Activated CD4-positive, alpha-beta memory T cell treated with anti-CD3 and anti-CD28 coated beads for 36 hours (primary cell): Measurements from ENCODE around the gene GLIS2. TPM values are rescaled to one million over a fixed set of nuclear protein-coding genes. Genes with fewer than 3 reads are reported as not detected.
A peak's percentile ranks its signal among the peaks of the same experiment; 100 is the strongest.
"Not testable (repeated sequence)": the region's sequence is repeated elsewhere in the genome, so short reads cannot be mapped to it uniquely, and the experiment has no call there.

Source experiments
- CTCF ChIA-PET: fragments of 350-600 bp; sonication (Branson Sonifier 250); formaldehyde crosslinking; loops from one replicate; lab custom pipeline; 2021; ENCODE audit warnings: antibody characterized with exemption, inconsistent platforms; lab: Charles Lee
- POLR2A ChIA-PET: fragments of 350-600 bp; sonication (Branson Sonifier 250); formaldehyde crosslinking; loops from one replicate; lab custom pipeline; 2021; ENCODE audit warnings: antibody characterized with exemption; lab: Charles Lee
- DNase-seq: peaks from one replicate; pipeline ENCODE4 v3.0.0-alpha.2; 2020
- H3K27ac Mint-ChIP-seq: one replicate; pipeline ENCODE4 v1.8.0; 2021; ENCODE audit warnings: mixed read lengths
- H3K27me3 Mint-ChIP-seq: one replicate; pipeline ENCODE4 v1.8.0; 2021; ENCODE audit warnings: mixed read lengths
- H3K36me3 Mint-ChIP-seq: one replicate; pipeline ENCODE4 v1.8.0; 2021; ENCODE audit warnings: mixed read lengths
- H3K4me1 Mint-ChIP-seq: one replicate; pipeline ENCODE4 v1.8.0; 2021; ENCODE audit warnings: low read depth, mixed read lengths
- H3K4me3 Mint-ChIP-seq: one replicate; pipeline ENCODE4 v1.8.0; 2021; ENCODE audit warnings: mild to moderate bottlenecking, mixed read lengths
- H3K9me3 Mint-ChIP-seq: one replicate; pipeline ENCODE4 v1.8.0; 2021; ENCODE audit warnings: mixed read lengths
- intact Hi-C: fragments of 100-400 bp; cut with micrococcal nuclease; formaldehyde crosslinking; loops from one replicate; pipeline ENCODE4 v1.15.1; 2023
- total RNA-seq, 2 experiments: library from RNA; stranded (reverse); gene quantifications; one replicate each; pipeline ENCODE4 v1.2.3, GENCODE V29; 2021

Gene GLIS2
- total RNA-seq, 2 experiments from 2014 or later: 0.52 to 0.68 TPM

DNA sequence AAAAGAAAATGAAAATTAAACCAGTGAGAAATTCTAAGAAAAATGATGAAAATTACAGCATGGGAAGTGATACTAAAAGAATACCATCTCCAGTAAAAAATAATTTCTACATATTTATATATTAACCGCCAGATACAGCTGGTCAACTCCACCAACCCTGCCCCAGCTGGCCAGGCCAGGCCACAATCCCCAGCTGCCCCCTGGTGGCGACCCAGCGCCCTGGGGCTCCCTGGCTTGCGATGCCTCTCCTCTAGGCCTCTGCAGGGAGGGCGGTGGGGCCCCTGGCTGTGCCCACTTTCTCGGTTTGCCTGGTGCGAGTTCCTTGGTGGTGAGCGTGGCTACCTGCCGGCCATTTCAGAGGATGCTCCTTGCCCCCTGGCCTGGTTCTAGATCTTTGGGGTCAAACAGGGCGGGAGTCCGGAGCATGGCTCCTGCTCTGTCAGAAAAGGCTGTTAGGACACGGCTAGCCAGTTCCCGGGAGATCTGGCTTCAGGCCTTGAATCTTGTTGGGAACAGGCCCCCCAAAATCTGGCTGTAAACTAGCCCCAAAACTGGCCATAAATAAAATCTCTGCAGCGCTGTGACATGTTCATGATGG lies 14.5 kb downstream of the GLIS2 start:
- POLR2A ChIA-PET: interaction anchor here (1.2 kb wide), 1 partner anchor 76 kb away, joined by 6 read pairs; no protein-coding TSS in a partner anchor

DNA sequence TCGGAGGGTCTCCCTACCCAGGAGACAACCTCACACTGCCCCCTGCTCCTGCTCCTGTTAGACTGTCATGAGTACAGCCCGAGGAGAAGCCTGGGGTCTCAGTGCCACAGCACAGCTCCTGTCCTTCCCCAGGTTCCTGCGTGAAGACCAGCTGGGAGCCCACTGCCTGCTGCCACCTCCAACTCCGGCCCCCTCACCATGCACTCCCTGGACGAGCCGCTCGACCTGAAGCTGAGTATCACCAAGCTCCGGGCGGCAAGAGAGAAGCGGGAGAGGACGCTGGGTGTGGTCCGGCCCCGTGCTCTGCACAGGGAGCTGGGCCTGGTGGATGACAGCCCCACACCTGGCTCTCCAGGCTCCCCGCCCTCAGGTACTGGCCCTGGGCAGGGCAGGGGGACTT lies 16.2 kb downstream of the GLIS2 start:
- no peak for DNase-seq
- H3K36me3 Mint-ChIP-seq: no peaks in the 10 kb centered on the region
- H3K9me3 Mint-ChIP-seq: no peaks in the 10 kb centered on the region
- ChIA-PET POLR2A (no interaction called here), CTCF (interaction anchor here (1.1 to 2.2 kb wide), 9 partner anchors 9 to 392 kb away, joined by 3 to 14 read pairs (median 5); partner anchors contain the start of gene TFAP4)
- peaks cover 6% of the 10 kb centered on the region for H3K4me1 Mint-ChIP-seq
- H3K27me3 Mint-ChIP-seq: no peaks in the 10 kb centered on the region
- no peak overlapping the region for H3K4me3 Mint-ChIP-seq
- no peak overlapping the region for H3K27ac Mint-ChIP-seq
- intact Hi-C loops: no loop called here

More for the DNA sequence above, 14.5 kb downstream of the GLIS2 start:
- Mint-ChIP-seq H3K27me3 (no peaks in the 10 kb centered on the region), H3K4me3 (no peak overlapping the region), H3K9me3 (no peaks in the 10 kb centered on the region), H3K27ac (no peak overlapping the region), H3K4me1 (peaks cover 6% of the 10 kb centered on the region), H3K36me3 (no peaks in the 10 kb centered on the region)
- peak; percentile 79 for DNase-seq
- CTCF ChIA-PET: interaction anchor here (0.6 to 3.1 kb wide), 22 partner anchors 10 to 417 kb away, joined by 3 to 28 read pairs (median 5); partner anchors contain the start of gene TFAP4
- intact Hi-C loops: loop anchor here (1.0 kb wide), 1 partner anchor 42 kb away; no protein-coding TSS in a partner anchor

DNA sequence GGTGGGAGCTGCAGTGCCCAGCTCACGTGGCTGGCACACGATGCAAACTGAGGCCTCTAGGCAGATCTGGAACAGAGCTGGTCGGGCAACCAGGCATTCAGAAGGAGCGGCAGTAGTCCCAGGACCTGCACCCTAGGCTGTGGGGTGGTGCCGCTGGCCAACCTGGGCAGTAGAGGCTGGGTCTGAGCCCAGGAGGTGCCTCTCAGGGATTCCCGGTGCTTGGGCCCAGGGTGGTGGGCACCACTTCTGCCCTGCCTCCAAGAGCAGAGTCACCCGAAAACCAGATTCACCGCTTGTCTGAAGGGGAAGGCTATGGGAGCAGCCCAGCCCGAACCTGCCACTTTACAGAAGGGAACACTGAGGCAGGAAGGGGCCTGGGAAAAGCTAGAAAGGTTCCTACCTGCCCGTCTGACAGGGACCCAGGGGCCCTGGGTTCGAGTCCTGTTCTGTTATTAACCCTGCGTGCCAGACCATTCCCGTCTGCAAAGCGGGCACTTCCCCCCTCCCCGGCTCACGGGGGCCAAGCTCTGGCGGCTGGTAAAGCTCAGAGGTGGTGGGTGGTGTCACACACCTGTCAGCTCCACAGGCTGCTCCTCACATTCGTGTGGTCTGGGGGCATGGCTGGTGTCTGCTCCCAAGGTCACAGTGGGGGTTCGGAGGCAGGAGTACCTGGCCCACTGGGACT lies 16.9 kb downstream of the GLIS2 start:
- POLR2A ChIA-PET: no interaction called here
- no peak overlapping the region for H3K4me3 Mint-ChIP-seq
- H3K27me3 Mint-ChIP-seq: no peaks in the 10 kb centered on the region

DNA sequence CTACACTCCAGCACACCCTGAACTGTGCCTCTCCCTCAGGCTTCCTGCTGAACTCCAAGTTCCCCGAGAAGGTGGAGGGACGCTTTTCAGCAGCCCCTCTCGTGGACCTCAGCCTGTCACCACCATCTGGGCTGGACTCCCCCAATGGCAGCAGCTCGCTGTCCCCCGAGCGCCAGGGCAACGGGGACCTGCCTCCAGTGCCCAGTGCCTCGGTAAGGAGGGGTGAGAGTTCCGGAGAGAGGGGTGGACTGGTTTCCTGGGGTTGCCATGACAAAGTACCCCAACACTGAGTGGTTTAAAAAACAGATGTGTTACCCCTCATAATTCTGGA lies 17.4 kb downstream of the GLIS2 start:
- ChIA-PET POLR2A (no interaction called here), CTCF (interaction anchor here (1.1 to 2.2 kb wide), 4 partner anchors 70 to 394 kb away, joined by 3 to 14 read pairs (median 3); no protein-coding TSS in a partner anchor)
- Mint-ChIP-seq H3K27ac (no peak overlapping the region), H3K9me3 (no peaks in the 10 kb centered on the region), H3K4me1 (peaks cover 3% of the 10 kb centered on the region), H3K27me3 (no peaks in the 10 kb centered on the region), H3K36me3 (no peaks in the 10 kb centered on the region), H3K4me3 (no peak overlapping the region)
- DNase-seq: no peak
- intact Hi-C loops: no loop called here

More for the DNA sequence above, 16.9 kb downstream of the GLIS2 start:
- CTCF ChIA-PET: interaction anchor here (1.1 to 2.2 kb wide), 10 partner anchors 9 to 393 kb away, joined by 3 to 14 read pairs (median 4); no protein-coding TSS in a partner anchor
- Mint-ChIP-seq H3K4me1 (peaks cover 6% of the 10 kb centered on the region), H3K36me3 (no peaks in the 10 kb centered on the region), H3K27ac (no peak overlapping the region), H3K9me3 (no peaks in the 10 kb centered on the region)
- intact Hi-C loops: no loop called here
- DNase-seq: no peak

DNA sequence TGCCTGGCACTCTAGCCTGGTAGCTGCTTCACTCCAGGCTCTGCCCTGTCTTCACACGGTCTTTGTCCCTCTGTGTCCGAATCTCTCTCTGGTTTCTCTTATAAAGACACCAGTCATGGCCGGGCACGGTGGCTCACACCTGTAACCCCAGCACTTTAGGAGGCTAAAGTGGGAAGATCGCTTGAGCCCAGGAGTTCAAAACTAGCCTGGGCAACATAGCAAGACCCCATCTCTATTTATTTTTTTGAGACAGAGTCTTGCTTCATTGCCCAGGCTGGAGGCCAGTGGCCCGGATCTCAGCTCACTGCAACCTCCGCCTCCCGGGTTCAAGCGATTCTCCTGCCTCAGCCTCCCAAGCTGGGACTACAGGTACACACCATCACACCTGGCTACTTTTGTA lies 17.8 kb downstream of the GLIS2 start:
- POLR2A ChIA-PET, H3K27ac Mint-ChIP-seq: not testable (repeated sequence)

DNA sequence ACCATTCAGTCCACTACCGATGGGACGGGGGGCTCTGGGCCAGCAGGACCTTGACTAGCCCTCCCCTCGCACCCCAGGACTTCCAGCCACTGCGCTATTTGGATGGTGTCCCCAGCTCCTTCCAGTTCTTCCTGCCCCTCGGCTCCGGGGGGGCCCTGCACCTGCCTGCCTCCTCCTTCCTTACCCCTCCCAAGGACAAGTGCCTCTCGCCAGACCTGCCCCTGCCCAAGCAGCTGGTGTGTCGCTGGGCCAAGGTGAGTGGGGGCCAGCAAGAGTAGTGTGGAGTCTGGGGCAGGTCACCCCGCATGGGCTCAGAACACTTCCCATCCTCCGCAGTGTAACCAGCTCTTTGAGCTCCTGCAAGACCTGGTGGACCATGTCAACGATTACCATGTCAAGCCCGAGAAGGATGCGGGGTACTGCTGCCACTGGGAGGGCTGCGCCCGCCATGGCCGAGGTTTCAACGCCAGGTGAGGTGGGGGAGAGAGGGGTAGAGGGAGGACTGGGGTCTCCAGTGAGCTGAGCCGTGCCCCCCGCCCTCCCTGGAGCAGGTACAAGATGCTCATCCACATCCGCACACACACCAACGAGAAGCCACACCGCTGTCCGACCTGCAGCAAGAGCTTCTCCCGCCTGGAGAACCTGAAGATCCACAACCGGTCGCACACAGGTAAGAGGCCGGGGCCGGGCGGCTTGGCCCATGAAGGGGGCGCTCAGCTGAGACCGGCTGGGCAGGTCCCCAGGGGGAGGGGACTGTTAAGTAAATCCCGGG lies 19.0 kb downstream of the GLIS2 start:
- DNase-seq: no peak
- Mint-ChIP-seq H3K4me1 (no peaks in the 10 kb centered on the region), H3K9me3 (no peaks in the 10 kb centered on the region), H3K4me3 (no peak overlapping the region), H3K27ac (no peak overlapping the region), H3K36me3 (no peaks in the 10 kb centered on the region), H3K27me3 (no peaks in the 10 kb centered on the region)
- POLR2A ChIA-PET: no interaction called here
- intact Hi-C loops: no loop called here
- CTCF ChIA-PET: interaction anchor here (1.0 to 1.1 kb wide), 2 partner anchors 46 to 73 kb away, joined by 3 read pairs; no protein-coding TSS in a partner anchor

More for the DNA sequence above, 17.8 kb downstream of the GLIS2 start:
- CTCF ChIA-PET: interaction anchor here (0.6 to 1.3 kb wide), 3 partner anchors 45 to 645 kb away, joined by 3 read pairs; no protein-coding TSS in a partner anchor
- H3K9me3 Mint-ChIP-seq, intact Hi-C loops, H3K4me3 Mint-ChIP-seq, H3K36me3 Mint-ChIP-seq, DNase-seq, H3K4me1 Mint-ChIP-seq, H3K27me3 Mint-ChIP-seq: not testable (repeated sequence)

DNA sequence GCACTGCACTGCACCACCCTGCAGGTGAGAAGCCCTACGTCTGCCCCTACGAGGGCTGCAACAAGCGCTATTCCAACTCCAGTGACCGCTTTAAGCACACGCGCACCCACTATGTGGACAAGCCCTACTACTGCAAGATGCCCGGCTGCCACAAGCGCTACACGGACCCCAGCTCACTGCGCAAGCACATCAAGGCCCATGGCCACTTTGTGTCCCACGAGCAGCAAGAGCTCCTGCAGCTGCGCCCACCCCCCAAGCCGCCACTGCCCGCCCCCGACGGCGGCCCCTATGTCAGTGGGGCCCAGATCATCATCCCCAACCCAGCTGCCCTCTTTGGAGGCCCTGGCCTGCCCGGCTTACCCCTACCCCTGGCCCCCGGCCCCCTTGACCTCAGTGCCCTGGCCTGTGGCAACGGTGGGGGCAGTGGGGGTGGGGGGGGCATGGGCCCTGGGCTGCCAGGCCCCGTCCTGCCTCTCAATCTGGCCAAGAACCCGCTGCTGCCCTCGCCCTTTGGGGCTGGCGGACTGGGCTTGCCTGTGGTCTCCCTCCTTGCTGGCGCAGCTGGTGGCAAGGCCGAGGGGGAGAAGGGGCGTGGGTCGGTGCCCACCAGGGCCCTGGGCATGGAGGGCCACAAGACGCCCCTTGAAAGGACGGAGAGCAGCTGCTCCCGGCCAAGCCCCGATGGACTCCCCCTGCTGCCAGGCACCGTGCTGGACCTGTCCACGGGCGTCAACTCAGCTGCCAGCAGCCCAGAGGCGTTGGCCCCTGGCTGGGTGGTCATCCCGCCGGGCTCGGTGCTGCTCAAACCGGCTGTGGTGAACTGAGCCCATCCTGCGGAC lies 21.1 kb downstream of the GLIS2 start:
- no peaks in the 10 kb centered on the region for H3K27me3 Mint-ChIP-seq
- no peaks in the 10 kb centered on the region for H3K4me1 Mint-ChIP-seq
- POLR2A ChIA-PET: no interaction called here

DNA sequence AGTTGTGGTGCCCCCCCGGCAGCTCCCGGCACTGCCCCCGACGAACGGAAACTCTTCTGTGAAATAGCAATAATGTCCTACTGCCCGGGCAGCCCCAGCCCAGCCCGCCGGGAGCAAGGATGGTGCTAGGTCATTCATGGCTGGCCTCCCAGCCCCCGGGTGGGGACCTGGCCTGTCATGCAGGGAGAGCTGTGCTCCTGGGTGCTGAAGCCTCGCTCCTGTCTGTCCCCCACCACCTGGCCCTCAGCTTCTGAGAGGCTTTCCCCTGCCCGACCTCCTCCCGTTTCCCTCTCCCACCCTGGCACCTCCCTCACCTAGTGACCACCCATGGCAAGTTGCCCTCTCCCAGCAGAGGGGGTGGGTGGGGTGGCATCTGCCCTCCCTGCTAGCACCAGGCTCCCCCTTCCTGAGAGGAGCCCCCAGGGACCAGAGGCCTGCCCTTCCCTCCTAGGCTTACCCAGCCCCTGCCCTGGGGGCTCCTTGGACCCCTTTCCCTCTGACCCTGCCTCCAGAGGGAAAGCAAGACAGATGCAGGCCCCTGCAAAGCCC lies 21.7 kb downstream of the GLIS2 start:
- ChIA-PET POLR2A (no interaction called here), CTCF (interaction anchor here (0.9 to 1.4 kb wide), 2 partner anchors 9 to 84 kb away, joined by 4 to 5 read pairs; no protein-coding TSS in a partner anchor)
- DNase-seq: no peak
- Mint-ChIP-seq H3K9me3 (no peaks in the 10 kb centered on the region), H3K4me1 (no peaks in the 10 kb centered on the region), H3K36me3 (peaks cover 1% of the 10 kb centered on the region), H3K4me3 (no peak overlapping the region), H3K27me3 (no peaks in the 10 kb centered on the region), H3K27ac (no peak overlapping the region)
- intact Hi-C loops: no loop called here

More for the DNA sequence above, 21.1 kb downstream of the GLIS2 start:
- no peak for DNase-seq
- intact Hi-C loops: no loop called here
- H3K36me3 Mint-ChIP-seq: peaks cover 1% of the 10 kb centered on the region
- H3K4me3 Mint-ChIP-seq: no peak overlapping the region
- no peaks in the 10 kb centered on the region for H3K9me3 Mint-ChIP-seq
- CTCF ChIA-PET: interaction anchor here (0.9 kb wide), 1 partner anchor 9 kb away, joined by 4 read pairs; no protein-coding TSS in a partner anchor
- H3K27ac Mint-ChIP-seq: no peak overlapping the region

DNA sequence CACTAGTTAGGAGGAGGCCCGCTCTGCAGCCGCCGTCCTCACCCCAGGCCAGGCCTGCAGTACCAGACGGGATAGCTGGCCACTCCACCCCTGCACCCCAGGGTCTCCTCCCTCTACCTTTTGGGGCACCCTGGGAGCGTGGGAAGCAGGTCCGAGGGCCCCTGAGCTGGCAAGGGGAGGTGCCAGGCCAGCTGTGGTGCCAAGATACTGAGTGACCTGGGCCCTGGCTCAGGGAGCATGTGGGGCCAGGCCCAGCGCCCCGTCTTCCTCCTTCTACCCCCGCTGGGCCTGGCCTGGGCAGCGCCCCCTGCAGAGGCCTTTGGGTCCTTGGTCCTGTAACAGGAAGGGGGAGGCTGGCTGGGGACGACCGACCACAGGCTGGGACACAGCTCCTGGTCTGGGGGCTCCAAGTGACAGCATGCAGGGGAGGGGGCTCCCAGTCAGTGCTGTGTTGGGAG lies 22.3 kb downstream of the GLIS2 start:
- Mint-ChIP-seq H3K4me1 (no peaks in the 10 kb centered on the region), H3K27ac (no peak overlapping the region), H3K4me3 (no peak overlapping the region), H3K9me3 (no peaks in the 10 kb centered on the region), H3K27me3 (no peaks in the 10 kb centered on the region), H3K36me3 (peaks cover 1% of the 10 kb centered on the region)
- intact Hi-C loops: no loop called here
- ChIA-PET CTCF (interaction anchor here (1.4 kb wide), 1 partner anchor 84 kb away, joined by 5 read pairs; no protein-coding TSS in a partner anchor), POLR2A (no interaction called here)
- no peak for DNase-seq

DNA sequence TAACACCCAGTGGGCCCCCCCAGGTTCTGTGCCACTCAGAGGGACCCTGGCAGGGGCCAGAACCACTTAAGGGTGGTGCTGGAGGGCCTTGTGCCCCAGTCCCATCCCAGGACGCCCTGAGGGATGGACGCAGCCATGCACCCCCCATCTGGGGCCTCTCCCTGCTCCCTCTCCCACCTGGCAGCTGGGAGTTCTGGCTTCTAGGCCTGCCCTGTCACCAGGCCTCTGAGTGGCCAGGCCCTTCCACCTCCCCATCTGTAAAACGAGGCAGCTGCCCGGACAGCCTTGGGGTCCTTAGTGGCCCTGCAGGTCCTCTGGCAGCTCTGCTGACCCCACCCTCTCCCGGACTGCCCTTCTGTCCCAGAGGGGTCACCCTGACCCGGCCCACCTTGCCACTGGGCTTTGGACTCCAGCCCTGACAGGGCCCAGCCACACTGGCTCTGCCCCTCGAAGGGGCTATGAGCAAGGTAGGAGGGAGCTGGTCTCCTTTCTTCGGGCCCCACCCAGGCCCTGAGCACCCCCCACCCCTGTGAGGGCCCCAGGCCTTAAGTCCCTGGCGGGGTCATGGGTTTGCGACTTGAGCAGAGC lies 22.9 kb downstream of the GLIS2 start:
- CTCF ChIA-PET: interaction anchor here (1.4 kb wide), 1 partner anchor 85 kb away, joined by 5 read pairs; no protein-coding TSS in a partner anchor

More for the DNA sequence above, 22.9 kb downstream of the GLIS2 start:
- H3K27ac Mint-ChIP-seq: no peak overlapping the region
- peaks cover 6% of the 10 kb centered on the region for H3K4me1 Mint-ChIP-seq
- DNase-seq: no peak
- intact Hi-C loops: no loop called here
- POLR2A ChIA-PET: no interaction called here
- H3K36me3 Mint-ChIP-seq: peaks cover 1% of the 10 kb centered on the region
- no peaks in the 10 kb centered on the region for H3K27me3 Mint-ChIP-seq
- no peak overlapping the region for H3K4me3 Mint-ChIP-seq
- H3K9me3 Mint-ChIP-seq: no peaks in the 10 kb centered on the region
